PC-3 (cell line): ENCODE data around the gene GNB2.

ENCODE experiments used
- CTCF ChIP-seq: fragments of 300-600 bp; sonication (generic); conservative IDR thresholded peaks from 2 replicates; pipeline ENCODE4 v1.5.1; 2017; ENCODE audit warnings: antibody characterized with exemption, low read depth, mild to moderate bottlenecking, low read length
- EZH2 ChIP-seq: fragments of 300-600 bp; sonication (generic); IDR thresholded peaks from one replicate; pipeline ENCODE4 v1.6.1; 2017; ENCODE audit warnings: antibody characterized with exemption, mild to moderate bottlenecking, low read length; ENCODE audit not compliant: unreplicated experiment
- EZH2phosphoT487 ChIP-seq: fragments of 300-600 bp; sonication (generic); IDR thresholded peaks from 2 replicates; pipeline ENCODE4 v1.6.1; 2018; ENCODE audit warnings: mild to moderate bottlenecking, antibody characterized with exemption, low read length, borderline replicate concordance

GRCh38 chr7:100687261-100687660, 13.7 kb downstream of the GNB2 start:
- no peak for TF ChIP-seq CTCF
- TF ChIP-seq EZH2phosphoT487 = no peak
- TF ChIP-seq EZH2 = no peak
